Measurements from ENCODE around the gene TMEM144.

Gene TMEM144

DNA sequence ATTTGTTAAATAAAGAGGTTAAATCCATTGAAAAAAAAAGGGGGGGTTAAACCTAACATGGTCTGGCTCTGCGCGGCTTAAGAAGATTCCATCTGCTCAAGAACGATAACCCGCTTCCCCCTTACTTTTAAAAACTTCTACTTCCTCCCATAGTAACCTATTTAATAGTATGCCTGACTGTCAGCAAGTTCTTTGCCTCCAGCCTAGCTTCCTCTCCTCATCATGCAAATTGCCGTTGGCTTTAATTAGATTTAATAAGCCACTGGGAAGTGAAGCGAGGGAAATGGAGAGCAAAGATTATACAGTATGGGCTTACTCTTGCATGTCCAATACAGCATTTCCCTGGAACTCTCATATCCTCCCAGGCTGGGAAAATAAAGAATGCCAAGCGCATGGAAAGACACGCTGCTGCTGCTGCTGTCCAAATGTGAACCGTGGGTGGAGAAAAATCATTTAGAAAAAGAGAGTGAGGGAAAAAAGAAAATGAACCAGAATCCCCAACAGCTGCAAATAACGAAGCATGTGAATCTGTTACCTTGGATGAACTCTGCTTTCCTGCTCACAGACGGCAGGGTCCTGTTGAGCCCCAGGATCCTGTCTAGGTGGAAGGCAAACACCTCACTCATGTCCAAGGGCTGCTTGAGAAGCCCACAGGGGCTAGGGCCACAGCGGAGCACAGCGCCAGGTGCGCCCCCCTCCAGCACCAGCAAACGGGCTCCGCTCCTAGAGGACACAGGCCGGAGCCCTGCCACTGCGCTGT lies 40.2 kb upstream of the TMEM144 start:
- H3K27me3 ChIP-seq (ENCODE audit: control insufficient read depth in 5 of 5, insufficient read depth in 4 of 5, low read length in 5 of 5): no peaks in the 10 kb centered on the region
- peak overlapping the region; percentile 69 to 90 (median 82) for H3K4me3 ChIP-seq (ENCODE audit: low read depth in 1 of 5, low read length in 5 of 5)
- H3K4me1 ChIP-seq (ENCODE audit: control insufficient read depth in 5 of 5, insufficient read depth in 5 of 5, low read length in 5 of 5): peaks cover 0 to 86% (median 82%) of the 10 kb centered on the region in 5 donors
- peak overlapping the region; percentile 81 for H3K27ac ChIP-seq (ENCODE audit: low read depth, low read length)
- H3K9ac ChIP-seq (ENCODE audit: low read length in 5 of 5): peak overlapping the region; percentile 33 to 88 (median 85)
- H3K9me3 ChIP-seq (ENCODE audit: control insufficient read depth in 5 of 5, low read length in 5 of 5): no peaks in the 10 kb centered on the region
- H3K36me3 ChIP-seq (ENCODE audit: control insufficient read depth in 5 of 5, insufficient read depth in 5 of 5, low read length in 5 of 5): no peaks in the 10 kb centered on the region

DNA sequence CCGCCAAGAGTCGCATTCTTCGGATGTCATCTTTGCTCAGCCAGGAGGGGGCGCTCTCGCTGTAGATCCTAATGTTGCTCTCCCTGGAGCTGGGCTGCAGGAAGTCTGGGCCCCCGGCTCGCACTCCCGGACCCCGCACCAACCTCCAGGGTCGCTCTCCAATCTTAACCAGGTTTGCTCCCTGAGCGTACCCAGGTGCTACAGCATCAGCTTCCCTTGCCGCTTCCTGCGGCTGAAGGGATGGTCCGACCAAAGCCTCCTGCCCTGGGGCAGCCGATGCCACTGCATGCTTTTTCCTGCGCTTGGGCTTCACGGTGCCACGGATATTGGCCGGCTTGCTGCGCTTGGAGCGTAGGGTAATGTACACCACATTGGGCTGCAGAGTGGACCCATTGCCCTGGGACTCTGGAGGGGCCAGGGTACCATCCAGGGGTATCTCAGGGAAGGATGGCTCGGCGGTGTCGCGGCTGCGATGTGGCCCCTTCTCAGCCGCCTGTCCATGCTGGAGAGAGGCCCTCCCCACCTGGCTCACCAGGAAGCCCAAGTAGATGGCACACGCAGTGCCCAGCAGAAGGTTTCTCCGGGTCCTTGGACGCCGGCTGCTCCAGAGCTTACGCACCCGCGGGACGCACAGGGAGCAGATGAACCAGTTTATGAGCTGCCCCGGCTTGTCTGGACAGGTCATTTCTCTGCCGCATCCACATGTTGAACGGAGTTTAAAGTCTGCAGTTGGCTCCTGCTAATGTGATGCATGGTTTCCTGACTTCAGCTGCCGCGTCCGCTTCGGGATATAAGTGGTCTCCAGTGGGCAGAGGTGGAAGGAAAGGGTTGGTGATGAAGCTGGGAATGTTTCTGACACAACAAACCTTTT lies 39.4 kb upstream of the TMEM144 start:
- peak overlapping the region; percentile 81 for H3K27ac ChIP-seq (ENCODE audit: low read depth, low read length)
- H3K9ac ChIP-seq (ENCODE audit: low read length in 5 of 5): peak overlapping the region; percentile 57 to 88 (median 85)
- H3K27me3 ChIP-seq (ENCODE audit: control insufficient read depth in 5 of 5, insufficient read depth in 4 of 5, low read length in 5 of 5): no peaks in the 10 kb centered on the region
- H3K36me3 ChIP-seq (ENCODE audit: control insufficient read depth in 5 of 5, insufficient read depth in 5 of 5, low read length in 5 of 5): no peaks in the 10 kb centered on the region
- H3K4me1 ChIP-seq (ENCODE audit: control insufficient read depth in 5 of 5, insufficient read depth in 5 of 5, low read length in 5 of 5): peaks cover 0 to 78% (median 74%) of the 10 kb centered on the region in 5 donors
- H3K9me3 ChIP-seq (ENCODE audit: control insufficient read depth in 5 of 5, low read length in 5 of 5): no peaks in the 10 kb centered on the region
- peak overlapping the region; percentile 69 to 90 (median 82) for H3K4me3 ChIP-seq (ENCODE audit: low read depth in 1 of 5, low read length in 5 of 5)

- Histone ChIP-seq H3K4me3 (ENCODE audit: low read depth in 1 of 5, low read length in 5 of 5) (peak within 1 kb of the TSS; percentile 69 to 90 (median 82)), H3K27ac (ENCODE audit: low read depth, low read length) (peak within 1 kb of the TSS; percentile 81)
These were observed 37.7 kb upstream of the TMEM144 start, which contains the start of gene GASK1B for GRCh38 chr4:158172261-158173258. GASK1B (minus strand) TSS chr4:158173025; CDS start chr4:158171375, 1,650 bp downstream.

GRCh38 chr4:158176108-158176507 lies 34.2 kb upstream of the TMEM144 start:
- Histone ChIP-seq H3K9ac (ENCODE audit: low read length in 5 of 5) (no peak overlapping the region), H3K27ac (ENCODE audit: low read depth, low read length) (no peak overlapping the region), H3K4me3 (ENCODE audit: low read depth in 1 of 5, low read length in 5 of 5) (no peak overlapping the region), H3K9me3 (ENCODE audit: control insufficient read depth in 5 of 5, low read length in 5 of 5) (no peaks in the 10 kb centered on the region), H3K27me3 (ENCODE audit: control insufficient read depth in 5 of 5, insufficient read depth in 4 of 5, low read length in 5 of 5) (no peaks in the 10 kb centered on the region), H3K4me1 (ENCODE audit: control insufficient read depth in 5 of 5, insufficient read depth in 5 of 5, low read length in 5 of 5) (peaks cover 0 to 40% (median 36%) of the 10 kb centered on the region in 5 donors), H3K36me3 (ENCODE audit: control insufficient read depth in 5 of 5, insufficient read depth in 5 of 5, low read length in 5 of 5) (peaks cover 0 to 11% (median 5%) of the 10 kb centered on the region in 5 donors)

More at GRCh38 chr4:158172261-158173258, 37.7 kb upstream of the TMEM144 start, which contains the start of gene GASK1B:
- peak within 1 kb of the TSS; percentile 3 to 88 (median 73) for H3K9ac ChIP-seq (ENCODE audit: low read length in 5 of 5)
- H3K4me1 ChIP-seq (ENCODE audit: control insufficient read depth in 5 of 5, insufficient read depth in 5 of 5, low read length in 5 of 5): peaks cover 0 to 75% (median 67%) of the 10 kb centered on the region in 5 donors
- H3K27me3 ChIP-seq (ENCODE audit: control insufficient read depth in 5 of 5, insufficient read depth in 4 of 5, low read length in 5 of 5): no peaks in the 10 kb centered on the region
- H3K9me3 ChIP-seq (ENCODE audit: control insufficient read depth in 5 of 5, low read length in 5 of 5): no peaks in the 10 kb centered on the region
- H3K36me3 ChIP-seq (ENCODE audit: control insufficient read depth in 5 of 5, insufficient read depth in 5 of 5, low read length in 5 of 5): no peaks in the 10 kb centered on the region

- Histone ChIP-seq H3K36me3 (ENCODE audit: control insufficient read depth in 5 of 5, insufficient read depth in 5 of 5, low read length in 5 of 5) (peaks cover 0 to 11% (median 5%) of the 10 kb centered on the region in 5 donors), H3K27me3 (ENCODE audit: control insufficient read depth in 5 of 5, insufficient read depth in 4 of 5, low read length in 5 of 5) (no peaks in the 10 kb centered on the region), H3K4me3 (ENCODE audit: low read depth in 1 of 5, low read length in 5 of 5) (no peak overlapping the region), H3K4me1 (ENCODE audit: control insufficient read depth in 5 of 5, insufficient read depth in 5 of 5, low read length in 5 of 5) (peaks cover 0 to 38% (median 33%) of the 10 kb centered on the region in 5 donors), H3K9me3 (ENCODE audit: control insufficient read depth in 5 of 5, low read length in 5 of 5) (no peaks in the 10 kb centered on the region), H3K9ac (ENCODE audit: low read length in 5 of 5) (no peak overlapping the region), H3K27ac (ENCODE audit: low read depth, low read length) (no peak overlapping the region)
These were observed 33.5 kb upstream of the TMEM144 start for GRCh38 chr4:158176776-158177175.

DNA sequence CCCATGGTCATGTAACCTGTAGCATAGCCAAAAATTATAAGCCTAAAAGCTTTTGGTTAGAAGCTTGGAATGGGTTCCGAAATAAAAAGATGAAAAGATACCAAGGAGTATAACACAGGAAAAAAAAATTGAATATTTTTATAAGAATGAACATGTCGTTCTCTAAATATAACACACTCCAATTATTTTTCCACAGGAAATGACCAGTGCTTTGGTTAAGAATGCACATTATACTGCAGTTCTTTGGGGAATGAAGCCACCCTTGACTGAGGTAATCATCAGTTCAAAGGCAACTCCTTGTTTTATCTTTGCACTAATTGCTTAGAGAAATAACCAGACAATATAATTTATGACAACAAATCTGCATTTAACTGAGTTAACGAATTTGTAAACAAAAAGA lies 30.8 kb upstream of the TMEM144 start:
- H3K36me3 ChIP-seq (ENCODE audit: control insufficient read depth in 5 of 5, insufficient read depth in 5 of 5, low read length in 5 of 5): peaks cover 0 to 15% (median 5%) of the 10 kb centered on the region in 5 donors
- H3K9ac ChIP-seq (ENCODE audit: low read length in 5 of 5): no peak overlapping the region
- no peaks in the 10 kb centered on the region for H3K27me3 ChIP-seq (ENCODE audit: control insufficient read depth in 5 of 5, insufficient read depth in 4 of 5, low read length in 5 of 5)
- H3K4me1 ChIP-seq (ENCODE audit: control insufficient read depth in 5 of 5, insufficient read depth in 5 of 5, low read length in 5 of 5): peaks cover 0 to 21% (median 14%) of the 10 kb centered on the region in 5 donors
- no peak overlapping the region for H3K27ac ChIP-seq (ENCODE audit: low read depth, low read length)
- no peak overlapping the region for H3K4me3 ChIP-seq (ENCODE audit: low read depth in 1 of 5, low read length in 5 of 5)
- H3K9me3 ChIP-seq (ENCODE audit: control insufficient read depth in 5 of 5, low read length in 5 of 5): no peaks in the 10 kb centered on the region

DNA sequence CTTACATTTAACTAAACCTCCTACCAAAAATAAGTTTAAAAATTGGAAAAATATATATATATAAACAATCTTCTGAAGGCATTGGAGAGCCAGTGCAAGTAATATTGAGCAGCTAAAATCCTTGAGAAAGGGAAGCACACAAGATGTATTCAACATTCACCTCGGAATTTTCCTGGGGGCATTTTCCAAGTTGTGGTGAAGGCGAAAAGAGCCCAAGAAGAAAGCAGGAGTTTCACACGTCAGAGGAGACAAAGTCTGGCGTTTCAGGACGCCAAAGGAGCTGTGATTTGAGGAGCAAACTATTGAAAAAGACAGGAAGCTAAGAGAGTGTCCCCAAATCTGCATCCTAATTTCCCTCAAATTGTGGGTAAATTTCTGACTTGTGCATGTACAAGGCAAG lies 28.4 kb upstream of the TMEM144 start:
- Histone ChIP-seq H3K9me3 (ENCODE audit: control insufficient read depth in 5 of 5, low read length in 5 of 5) (no peaks in the 10 kb centered on the region), H3K9ac (ENCODE audit: low read length in 5 of 5) (no peak overlapping the region), H3K27ac (ENCODE audit: low read depth, low read length) (no peak overlapping the region), H3K27me3 (ENCODE audit: control insufficient read depth in 5 of 5, insufficient read depth in 4 of 5, low read length in 5 of 5) (no peaks in the 10 kb centered on the region), H3K36me3 (ENCODE audit: control insufficient read depth in 5 of 5, insufficient read depth in 5 of 5, low read length in 5 of 5) (peaks cover 0 to 19% (median 10%) of the 10 kb centered on the region in 5 donors), H3K4me1 (ENCODE audit: control insufficient read depth in 5 of 5, insufficient read depth in 5 of 5, low read length in 5 of 5) (peaks cover 0 to 4% (median under 1%) of the 10 kb centered on the region in 5 donors), H3K4me3 (ENCODE audit: low read depth in 1 of 5, low read length in 5 of 5) (no peak overlapping the region)

DNA sequence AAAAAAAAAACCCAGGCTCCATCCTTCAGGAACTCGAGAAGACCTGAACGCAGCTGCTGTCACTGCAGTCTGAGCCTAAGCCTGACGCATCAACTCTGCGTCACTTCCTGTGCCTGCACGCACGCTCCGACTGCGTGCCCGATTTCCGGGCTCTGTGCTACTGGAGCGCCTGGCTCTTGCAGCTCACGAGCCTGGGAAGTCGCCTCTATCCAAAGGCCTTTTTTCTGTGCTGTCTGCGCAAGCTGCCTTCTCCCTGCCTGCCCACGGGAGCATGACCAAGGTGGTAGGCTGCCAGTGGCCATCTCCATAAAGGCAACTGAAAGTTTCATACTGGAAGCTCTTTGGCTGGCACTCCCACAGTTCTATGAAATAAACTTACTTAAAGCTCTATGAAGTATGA lies 27.6 kb upstream of the TMEM144 start:
- H3K9ac ChIP-seq (ENCODE audit: low read length in 5 of 5): no peak overlapping the region
- H3K4me3 ChIP-seq (ENCODE audit: low read depth in 1 of 5, low read length in 5 of 5): no peak overlapping the region
- peaks cover 0 to 23% (median 9%) of the 10 kb centered on the region in 5 donors for H3K36me3 ChIP-seq (ENCODE audit: control insufficient read depth in 5 of 5, insufficient read depth in 5 of 5, low read length in 5 of 5)
- no peaks in the 10 kb centered on the region for H3K9me3 ChIP-seq (ENCODE audit: control insufficient read depth in 5 of 5, low read length in 5 of 5)
- no peak overlapping the region for H3K27ac ChIP-seq (ENCODE audit: low read depth, low read length)
- no peaks in the 10 kb centered on the region for H3K27me3 ChIP-seq (ENCODE audit: control insufficient read depth in 5 of 5, insufficient read depth in 4 of 5, low read length in 5 of 5)
- H3K4me1 ChIP-seq (ENCODE audit: control insufficient read depth in 5 of 5, insufficient read depth in 5 of 5, low read length in 5 of 5): peaks cover 0 to 4% (median 0%) of the 10 kb centered on the region in 5 donors

GRCh38 chr4:158186815-158187214 lies 23.5 kb upstream of the TMEM144 start:
- no peaks in the 10 kb centered on the region for H3K9me3 ChIP-seq (ENCODE audit: control insufficient read depth in 5 of 5, low read length in 5 of 5)
- H3K27me3 ChIP-seq (ENCODE audit: control insufficient read depth in 5 of 5, insufficient read depth in 4 of 5, low read length in 5 of 5): no peaks in the 10 kb centered on the region
- H3K27ac ChIP-seq (ENCODE audit: low read depth, low read length): no peak overlapping the region
- H3K4me3 ChIP-seq (ENCODE audit: low read depth in 1 of 5, low read length in 5 of 5): no peak overlapping the region
- peaks cover 0 to 10% (median 4%) of the 10 kb centered on the region in 5 donors for H3K4me1 ChIP-seq (ENCODE audit: control insufficient read depth in 5 of 5, insufficient read depth in 5 of 5, low read length in 5 of 5)
- H3K9ac ChIP-seq (ENCODE audit: low read length in 5 of 5): no peak overlapping the region
- H3K36me3 ChIP-seq (ENCODE audit: control insufficient read depth in 5 of 5, insufficient read depth in 5 of 5, low read length in 5 of 5): peaks cover 0 to 14% (median 0%) of the 10 kb centered on the region in 5 donors

Data from subcutaneous abdominal adipose tissue (tissue), 5 donors.